HG02642 (cell line): ENCODE data around the gene ABCG5.

Experiments used
- ATAC-seq: cut with Tn5 transposase; IDR thresholded peaks from one replicate; pipeline ENCODE4 v1.9.1; 2021; ENCODE audit warnings: mild to moderate bottlenecking; ENCODE audit not compliant: unreplicated experiment, poor library complexity

ABCG5 gene

DNA sequence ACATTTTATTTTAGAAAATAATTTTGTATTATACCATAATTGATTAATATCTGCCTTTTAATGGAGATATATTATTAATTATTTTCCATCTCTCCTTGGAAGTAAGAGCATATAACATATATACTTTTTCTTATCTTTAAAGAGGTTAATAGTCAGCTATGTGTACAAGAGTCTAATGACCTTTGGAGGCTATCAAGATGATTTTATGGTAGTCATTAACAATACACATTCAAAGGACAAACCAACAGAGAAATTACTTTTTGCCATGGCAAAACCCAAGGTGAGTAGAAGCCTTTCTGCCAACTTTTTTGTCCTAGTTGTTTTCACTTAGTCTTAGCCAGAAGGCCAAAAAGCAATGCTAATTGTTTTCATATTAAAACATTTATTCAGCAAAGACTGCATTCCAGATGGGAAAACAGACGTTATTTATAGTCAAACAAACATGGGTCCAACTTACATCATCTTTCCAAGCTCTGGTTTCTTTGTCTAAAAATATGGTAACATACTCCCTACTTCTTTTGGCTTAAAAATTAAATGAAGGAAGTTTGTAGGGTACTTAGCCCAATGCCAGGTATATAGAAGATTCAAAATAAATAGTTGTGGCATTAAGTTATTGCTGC is 74.4 kb downstream of the ABCG5 start:
- ATAC-seq, result no peak

DNA sequence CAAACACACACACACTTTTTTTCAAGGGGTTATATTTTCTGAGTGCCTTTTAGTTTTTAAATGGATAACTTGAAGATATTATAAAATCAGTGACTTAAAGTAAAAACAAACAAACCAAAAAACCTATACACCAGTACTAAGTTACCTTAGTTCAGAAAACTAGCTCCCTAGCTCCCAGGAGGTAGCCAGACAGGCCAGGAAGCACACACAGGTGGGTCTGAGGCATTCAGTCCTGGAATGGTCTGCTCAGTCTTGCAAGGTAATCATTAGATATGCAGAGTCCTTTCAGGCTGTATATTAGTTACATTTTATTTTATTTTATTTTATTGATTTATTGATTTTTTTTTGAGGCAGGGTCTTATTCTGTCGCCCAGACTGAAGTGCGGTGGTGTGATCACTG is 75.5 kb downstream of the ABCG5 start:
- no peak for ATAC-seq
